ENCODE measurements around the gene CFHR4. TPM values are rescaled to one million over a fixed set of nuclear protein-coding genes. Genes with fewer than 3 reads are reported as not detected.

Gene CFHR4
- total RNA-seq, 1 donor from 2014 or later = not detected

DNA sequence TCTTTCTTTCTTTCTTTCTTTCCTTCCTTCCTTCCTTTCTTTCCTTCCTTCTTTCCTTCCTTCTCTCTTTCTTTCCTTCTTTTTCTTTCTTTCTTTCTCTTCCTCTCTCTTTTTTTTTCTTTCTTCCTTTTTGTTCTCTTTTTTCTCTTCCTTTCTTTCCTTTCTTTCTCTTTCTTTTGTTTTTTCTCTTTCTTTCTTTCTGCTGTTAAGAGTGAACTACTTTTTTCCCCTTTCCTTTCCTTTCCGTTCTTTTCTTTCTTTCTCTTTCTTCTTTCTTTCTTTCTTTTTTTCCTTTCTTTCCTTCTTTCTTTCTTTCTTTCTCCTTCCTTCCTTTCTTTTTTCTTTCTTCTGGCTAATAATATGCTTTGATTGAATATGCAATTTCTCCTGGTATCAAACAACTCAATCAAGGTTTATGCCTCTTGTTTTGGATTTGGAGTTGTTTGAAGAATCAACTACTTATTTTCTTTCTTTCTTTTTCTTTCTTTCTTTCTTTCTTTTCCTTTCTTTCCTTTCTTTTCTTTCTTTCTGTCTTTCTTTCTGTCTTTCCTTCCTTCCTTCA is 27.4 kb upstream of the CFHR4 start:
- DNase-seq (ENCODE audit: extremely low spot score, unreplicated experiment) = no peak
- Mint-ChIP-seq H3K36me3 (ENCODE audit: unreplicated experiment) (no peaks in the 10 kb centered on the region), H3K9me3 (ENCODE audit: unreplicated experiment) (no peaks in the 10 kb centered on the region), H3K4me3 (ENCODE audit: unreplicated experiment) (no peak overlapping the region), H3K4me1 (ENCODE audit: unreplicated experiment) (no peaks in the 10 kb centered on the region), H3K27ac (ENCODE audit: unreplicated experiment) (no peak overlapping the region), H3K27me3 (ENCODE audit: unreplicated experiment) (peaks cover 25% of the 10 kb centered on the region)
- TF ChIP-seq, protein P1, sequence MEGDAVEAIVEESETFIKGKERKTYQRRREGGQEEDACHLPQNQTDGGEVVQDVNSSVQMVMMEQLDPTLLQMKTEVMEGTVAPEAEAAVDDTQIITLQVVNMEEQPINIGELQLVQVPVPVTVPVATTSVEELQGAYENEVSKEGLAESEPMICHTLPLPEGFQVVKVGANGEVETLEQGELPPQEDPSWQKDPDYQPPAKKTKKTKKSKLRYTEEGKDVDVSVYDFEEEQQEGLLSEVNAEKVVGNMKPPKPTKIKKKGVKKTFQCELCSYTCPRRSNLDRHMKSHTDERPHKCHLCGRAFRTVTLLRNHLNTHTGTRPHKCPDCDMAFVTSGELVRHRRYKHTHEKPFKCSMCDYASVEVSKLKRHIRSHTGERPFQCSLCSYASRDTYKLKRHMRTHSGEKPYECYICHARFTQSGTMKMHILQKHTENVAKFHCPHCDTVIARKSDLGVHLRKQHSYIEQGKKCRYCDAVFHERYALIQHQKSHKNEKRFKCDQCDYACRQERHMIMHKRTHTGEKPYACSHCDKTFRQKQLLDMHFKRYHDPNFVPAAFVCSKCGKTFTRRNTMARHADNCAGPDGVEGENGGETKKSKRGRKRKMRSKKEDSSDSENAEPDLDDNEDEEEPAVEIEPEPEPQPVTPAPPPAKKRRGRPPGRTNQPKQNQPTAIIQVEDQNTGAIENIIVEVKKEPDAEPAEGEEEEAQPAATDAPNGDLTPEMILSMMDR (IDR thresholded peaks at IDR 0.05) = no peak

DNA sequence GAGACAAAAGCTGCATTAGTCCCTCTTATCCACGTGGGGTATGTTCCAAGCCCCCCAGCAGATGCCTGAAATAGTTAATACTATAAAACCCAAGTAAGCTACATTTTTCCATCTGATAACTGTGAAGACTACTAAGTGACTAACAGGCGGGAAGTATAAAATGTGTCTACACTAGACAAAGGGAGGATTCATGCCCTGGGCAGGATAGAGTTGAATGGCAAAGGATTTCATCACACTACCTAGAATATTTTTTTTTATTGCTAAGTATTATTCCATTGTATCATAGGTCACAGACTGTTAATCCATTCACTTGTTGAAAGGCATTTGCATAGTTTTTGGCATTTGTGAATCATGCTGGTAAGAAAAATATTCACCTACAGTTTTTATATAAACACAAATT is 26.4 kb upstream of the CFHR4 start:
- peaks cover 25% of the 10 kb centered on the region for H3K27me3 Mint-ChIP-seq (ENCODE audit: unreplicated experiment)
- H3K9me3 Mint-ChIP-seq (ENCODE audit: unreplicated experiment) = no peaks in the 10 kb centered on the region
- H3K27ac Mint-ChIP-seq (ENCODE audit: unreplicated experiment) = no peak overlapping the region
- H3K4me1 Mint-ChIP-seq (ENCODE audit: unreplicated experiment) = no peaks in the 10 kb centered on the region
- TF ChIP-seq, protein P1 (IDR thresholded peaks at IDR 0.05) = no peak
- no peak for DNase-seq (ENCODE audit: extremely low spot score, unreplicated experiment)
- H3K4me3 Mint-ChIP-seq (ENCODE audit: unreplicated experiment) = no peak overlapping the region
- H3K36me3 Mint-ChIP-seq (ENCODE audit: unreplicated experiment) = no peaks in the 10 kb centered on the region

DNA sequence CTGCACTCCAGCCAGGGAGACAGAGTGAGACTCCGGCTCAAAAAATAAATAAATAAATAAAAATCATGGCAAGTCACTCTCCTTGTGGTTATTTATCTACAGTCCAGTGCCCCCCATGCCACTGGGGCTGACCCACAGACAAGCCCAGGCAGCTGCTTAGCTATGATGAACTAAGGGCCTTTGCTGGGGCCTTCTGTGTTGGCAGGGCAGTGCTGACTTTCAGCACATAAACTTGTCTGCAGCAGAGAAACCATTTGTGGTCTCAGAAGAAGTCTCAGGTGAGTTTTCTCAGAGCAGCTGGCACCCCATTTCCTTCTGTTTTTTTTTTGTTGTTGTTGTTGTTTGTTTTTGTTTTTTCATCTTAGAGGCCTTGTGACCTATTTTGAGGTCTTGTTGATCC is 20.9 kb upstream of the CFHR4 start:
- DNase-seq (ENCODE audit: extremely low spot score, unreplicated experiment) = no peak
- Mint-ChIP-seq H3K9me3 (ENCODE audit: unreplicated experiment) (peaks cover 5% of the 10 kb centered on the region), H3K27me3 (ENCODE audit: unreplicated experiment) (peaks cover 11% of the 10 kb centered on the region), H3K36me3 (ENCODE audit: unreplicated experiment) (no peaks in the 10 kb centered on the region), H3K4me1 (ENCODE audit: unreplicated experiment) (no peaks in the 10 kb centered on the region), H3K27ac (ENCODE audit: unreplicated experiment) (no peak overlapping the region), H3K4me3 (ENCODE audit: unreplicated experiment) (no peak overlapping the region)
- TF ChIP-seq, protein P1 (IDR thresholded peaks at IDR 0.05) = no peak

DNA sequence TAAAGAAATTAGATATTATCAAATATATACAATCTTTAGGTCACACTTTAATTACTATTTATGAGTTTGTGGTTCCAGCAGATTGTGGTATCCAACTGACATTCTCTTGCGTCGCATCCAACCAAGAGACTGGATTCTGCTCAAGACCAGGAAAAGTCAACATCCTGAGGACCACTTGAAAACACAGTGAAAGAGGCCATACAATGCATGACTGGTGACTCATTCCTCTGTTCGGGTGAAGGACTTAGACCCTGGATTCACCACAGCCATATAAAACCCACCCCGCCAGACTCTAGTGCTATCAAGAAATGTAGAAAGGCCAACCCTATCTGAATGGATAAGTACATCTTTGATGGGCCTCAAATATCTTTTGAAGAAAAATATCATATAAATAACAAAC is 14.5 kb upstream of the CFHR4 start:
- Mint-ChIP-seq H3K27me3 (ENCODE audit: unreplicated experiment) (peaks cover 26% of the 10 kb centered on the region), H3K9me3 (ENCODE audit: unreplicated experiment) (no peaks in the 10 kb centered on the region), H3K4me3 (ENCODE audit: unreplicated experiment) (no peak overlapping the region), H3K27ac (ENCODE audit: unreplicated experiment) (no peak overlapping the region), H3K36me3 (ENCODE audit: unreplicated experiment) (no peaks in the 10 kb centered on the region), H3K4me1 (ENCODE audit: unreplicated experiment) (peaks cover 3% of the 10 kb centered on the region)
- no peak for DNase-seq (ENCODE audit: extremely low spot score, unreplicated experiment)
- TF ChIP-seq, protein P1 (IDR thresholded peaks at IDR 0.05) = no peak

DNA sequence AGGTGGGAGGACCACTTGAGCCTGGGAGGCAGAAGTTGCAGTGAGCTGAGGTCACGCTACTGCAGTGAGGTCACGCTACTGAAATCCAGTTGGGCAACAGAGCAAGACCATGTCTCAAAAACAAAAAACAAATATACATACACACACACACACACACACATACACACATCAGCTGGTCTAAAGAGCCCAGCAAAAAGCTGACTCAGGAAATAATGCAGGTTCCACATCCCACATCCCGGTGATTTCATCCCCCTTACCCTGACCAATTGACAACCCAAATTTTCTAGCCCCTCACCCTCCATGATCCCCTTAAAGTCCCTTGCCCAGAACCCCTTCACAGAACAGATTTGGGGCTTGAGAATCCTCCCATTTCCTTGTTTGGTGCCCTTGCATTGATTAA is 11.9 kb upstream of the CFHR4 start:
- TF ChIP-seq, protein P1 (IDR thresholded peaks at IDR 0.05) = no peak
- Mint-ChIP-seq H3K36me3 (ENCODE audit: unreplicated experiment) (no peaks in the 10 kb centered on the region), H3K27ac (ENCODE audit: unreplicated experiment) (no peak overlapping the region), H3K4me3 (ENCODE audit: unreplicated experiment) (no peak overlapping the region), H3K4me1 (ENCODE audit: unreplicated experiment) (peaks cover 3% of the 10 kb centered on the region), H3K9me3 (ENCODE audit: unreplicated experiment) (no peaks in the 10 kb centered on the region), H3K27me3 (ENCODE audit: unreplicated experiment) (peaks cover 43% of the 10 kb centered on the region)
- no peak for DNase-seq (ENCODE audit: extremely low spot score, unreplicated experiment)
